ENCODE results near the gene DHRS7. TPM values are rescaled to one million over a fixed set of nuclear protein-coding genes. Genes with fewer than 3 reads are reported as not detected.

Gene DHRS7
- polyA plus RNA-seq, 1 donor (not counting 4 experiments of a cell fraction or from before 2014, with no cell fraction given), result 79.2 TPM

GRCh38 chr14:60151715-60152114, 13.5 kb downstream of the DHRS7 start:
- H3K4me1 ChIP-seq (ENCODE audit: control insufficient read depth, extremely low read depth, insufficient read depth, low read length), result peaks cover 16% of the 10 kb centered on the region
- DNase-seq (ENCODE audit: low read depth, low spot score), result peak; percentile 64
- no peaks in the 10 kb centered on the region for H3K9me3 ChIP-seq (ENCODE audit: control insufficient read depth, low read depth, low read length)
- no peak overlapping the region for H3K4me3 ChIP-seq (ENCODE audit: control insufficient read depth in 2 of 3, extremely low read depth in 1 of 3, insufficient read depth in 2 of 3, low read depth in 1 of 3, low read length in 3 of 3)
- FAIRE-seq, result peak; percentile 96
- dilution Hi-C loops (cut with MboI; ENCODE audit: extremely low pct_ligation_motif_present, low sequenced_read_pairs), result no loop called here
- H3K4me2 ChIP-seq (ENCODE audit: control insufficient read depth, extremely low read depth, insufficient read depth, low read depth, low read length), result peak overlapping the region; percentile 55
- peaks cover 5% of the 10 kb centered on the region for H3K79me2 ChIP-seq (ENCODE audit: control insufficient read depth, insufficient read depth, low read length)
- H3K9me1 ChIP-seq (ENCODE audit: control insufficient read depth, extremely low read depth, insufficient read depth, low read length), result no peaks in the 10 kb centered on the region
- no peaks in the 10 kb centered on the region for H4K20me1 ChIP-seq (ENCODE audit: control insufficient read depth, extremely low read depth, insufficient read depth, low read length)
- peak overlapping the region; percentile 30 for H3K9ac ChIP-seq (ENCODE audit: control insufficient read depth, extremely low read depth, insufficient read depth, low read length)
- H3K27me3 ChIP-seq (ENCODE audit: control insufficient read depth, extremely low read depth, insufficient read depth, low read length), result no peaks in the 10 kb centered on the region
- no peak overlapping the region for H2AFZ ChIP-seq (ENCODE audit: control insufficient read depth, low read length)
- peaks cover 14 to 19% of the 10 kb centered on the region in 2 experiments for H3K36me3 ChIP-seq (ENCODE audit: control insufficient read depth in 2 of 2, extremely low read depth in 1 of 2, insufficient read depth in 2 of 2, low read length in 2 of 2)
- no peak for TF ChIP-seq EZH2 (IDR thresholded peaks at IDR 0.05; ENCODE audit: low read length)
- no peak for TF ChIP-seq CTCF (optimal IDR thresholded peaks at IDR 0.05 in 1 of 3, IDR thresholded peaks at IDR 0.05 in 1 of 3, conservative IDR thresholded peaks at IDR 0.05 in 1 of 3; ENCODE audit: extremely low read depth in 1 of 3, insufficient read depth in 2 of 3, low read length in 3 of 3)
- peak overlapping the region; percentile 84 for H3K27ac ChIP-seq (ENCODE audit: control insufficient read depth, insufficient read depth, low read length)

GRCh38 chr14:60134702-60135101, 30.5 kb downstream of the DHRS7 start:
- no peak overlapping the region for H2AFZ ChIP-seq (ENCODE audit: control insufficient read depth, low read length)
- no peaks in the 10 kb centered on the region for H3K4me1 ChIP-seq (ENCODE audit: control insufficient read depth, extremely low read depth, insufficient read depth, low read length)
- no peaks in the 10 kb centered on the region for H3K36me3 ChIP-seq (ENCODE audit: control insufficient read depth in 2 of 2, extremely low read depth in 1 of 2, insufficient read depth in 2 of 2, low read length in 2 of 2)
- no peak for TF ChIP-seq EZH2 (IDR thresholded peaks at IDR 0.05; ENCODE audit: low read length)
- no peak for TF ChIP-seq CTCF (optimal IDR thresholded peaks at IDR 0.05 in 1 of 3, IDR thresholded peaks at IDR 0.05 in 1 of 3, conservative IDR thresholded peaks at IDR 0.05 in 1 of 3; ENCODE audit: extremely low read depth in 1 of 3, insufficient read depth in 2 of 3, low read length in 3 of 3)
- FAIRE-seq (no peak), DNase-seq (ENCODE audit: low read depth, low spot score) (no peak)
- H3K27ac ChIP-seq (ENCODE audit: control insufficient read depth, insufficient read depth, low read length), result no peak overlapping the region
- H3K9me3 ChIP-seq (ENCODE audit: control insufficient read depth, low read depth, low read length), result no peaks in the 10 kb centered on the region
- H3K27me3 ChIP-seq (ENCODE audit: control insufficient read depth, extremely low read depth, insufficient read depth, low read length), result no peaks in the 10 kb centered on the region
- no peak overlapping the region for H3K4me2 ChIP-seq (ENCODE audit: control insufficient read depth, extremely low read depth, insufficient read depth, low read depth, low read length)
- H4K20me1 ChIP-seq (ENCODE audit: control insufficient read depth, extremely low read depth, insufficient read depth, low read length), result no peaks in the 10 kb centered on the region
- H3K79me2 ChIP-seq (ENCODE audit: control insufficient read depth, insufficient read depth, low read length), result no peaks in the 10 kb centered on the region
- no peaks in the 10 kb centered on the region for H3K9me1 ChIP-seq (ENCODE audit: control insufficient read depth, extremely low read depth, insufficient read depth, low read length)
- no peak overlapping the region for H3K9ac ChIP-seq (ENCODE audit: control insufficient read depth, extremely low read depth, insufficient read depth, low read length)
- H3K4me3 ChIP-seq (ENCODE audit: control insufficient read depth in 2 of 3, extremely low read depth in 1 of 3, insufficient read depth in 2 of 3, low read depth in 1 of 3, low read length in 3 of 3), result no peak overlapping the region
- dilution Hi-C loops (cut with MboI; ENCODE audit: extremely low pct_ligation_motif_present, low sequenced_read_pairs), result no loop called here

Data from keratinocyte (primary cell).